Lung (tissue), 12 donors: ENCODE data around the gene ARHGEF4. TPM values are rescaled to one million over a fixed set of nuclear protein-coding genes. Genes with fewer than 3 reads are reported as not detected.

Experiments used
- ATAC-seq: fragments of 200-7000 bp; cut with Tn5 transposase; one replicate; pipeline ENCODE4 v1.9.1; 2020; ENCODE audit warnings: moderate number of reproducible peaks; ENCODE audit not compliant: insufficient read depth, low FRiP score
- DNase-seq, 3 donors: peaks; one replicate each; pipeline ENCODE4 v3.0.0-alpha.2; 2013 to 2017
- H3K27ac ChIP-seq, 2 donors: one replicate each; pipeline ENCODE4 v1.5.1; 2013; ENCODE audit warnings: mild to moderate bottlenecking in 2 of 2, moderate library complexity in 2 of 2, control low read depth in 1 of 2, inconsistent platforms in 1 of 2, low read depth in 1 of 2, low read length in 1 of 2
- H3K27me3 ChIP-seq, 3 donors: one replicate each; pipeline ENCODE4 v1.5.1; 2013; ENCODE audit warnings: low read length in 2 of 3; ENCODE audit not compliant: control insufficient read depth in 3 of 3, insufficient read depth in 3 of 3
- H3K36me3 ChIP-seq, 4 donors: one replicate each; pipeline ENCODE4 v1.5.1; 2013; ENCODE audit warnings: low read length in 4 of 4, mild to moderate bottlenecking in 1 of 4, moderate library complexity in 1 of 4; ENCODE audit not compliant: control insufficient read depth in 4 of 4, insufficient read depth in 4 of 4
- H3K4me1 ChIP-seq, 5 donors: one replicate each; pipeline ENCODE4 v1.5.1; 2013; ENCODE audit warnings: low read length in 5 of 5, mild to moderate bottlenecking in 2 of 5, moderate library complexity in 1 of 5; ENCODE audit not compliant: control insufficient read depth in 5 of 5, insufficient read depth in 5 of 5
- H3K4me3 ChIP-seq: one replicate; pipeline ENCODE4 v1.5.1; 2013; ENCODE audit warnings: mild to moderate bottlenecking, control low read depth, moderate library complexity
- H3K9ac ChIP-seq, 2 donors: one replicate each; pipeline ENCODE4 v1.5.1; 2013; ENCODE audit warnings: low read length in 2 of 2, control low read depth in 1 of 2; ENCODE audit not compliant: insufficient read depth in 1 of 2
- H3K9me3 ChIP-seq, 4 donors: one replicate each; pipeline ENCODE4 v1.5.1; 2013; ENCODE audit warnings: low read length in 3 of 4, mild to moderate bottlenecking in 1 of 4, moderate library complexity in 1 of 4; ENCODE audit not compliant: control insufficient read depth in 4 of 4, insufficient read depth in 3 of 4
- WGBS, 2 donors: extraction: QIAGEN DNeasy Blood & Tissue Kit; methylation state at CpG; one replicate each; pipeline ENCODE4 v1.1.7; 2013; 5-methylcytosine and 5-hydroxymethylcytosine counted together
- polyA plus RNA-seq, 2 donors: library from polyadenylated mRNA; stranded (reverse); fragments of 200-250 nt; gene quantifications; one replicate each; pipeline ENCODE4 v1.2.1, GENCODE V29; 2013
- total RNA-seq, 2 donors: library from RNA; depleted of rRNA in 1 of 2; stranded (reverse); fragments of >200 nt in 1 of 2; gene quantifications; one replicate each; pipeline ENCODE4 v1.2.1, GENCODE V29; 2014 to 2021
- TF ChIP-seq, protein P1 (sequence below): IDR thresholded peaks from 2 replicates; pipeline ENCODE4 v1.5.1; 2012; ENCODE audit warnings: mild to moderate bottlenecking; ENCODE audit errors: control extremely low read depth, extremely low read depth
- donor health status: control.
- donor health status: control.
- donor health status: Bipolar disorder and iron deficiency.
- donor health status: healthy.
- donor health status: DM: yes; HTN: yes; CAD: no.

The ARHGEF4 gene
- total and polyA plus RNA-seq, 4 donors, result 1.8 to 15.9 (median 6.9) TPM

DNA sequence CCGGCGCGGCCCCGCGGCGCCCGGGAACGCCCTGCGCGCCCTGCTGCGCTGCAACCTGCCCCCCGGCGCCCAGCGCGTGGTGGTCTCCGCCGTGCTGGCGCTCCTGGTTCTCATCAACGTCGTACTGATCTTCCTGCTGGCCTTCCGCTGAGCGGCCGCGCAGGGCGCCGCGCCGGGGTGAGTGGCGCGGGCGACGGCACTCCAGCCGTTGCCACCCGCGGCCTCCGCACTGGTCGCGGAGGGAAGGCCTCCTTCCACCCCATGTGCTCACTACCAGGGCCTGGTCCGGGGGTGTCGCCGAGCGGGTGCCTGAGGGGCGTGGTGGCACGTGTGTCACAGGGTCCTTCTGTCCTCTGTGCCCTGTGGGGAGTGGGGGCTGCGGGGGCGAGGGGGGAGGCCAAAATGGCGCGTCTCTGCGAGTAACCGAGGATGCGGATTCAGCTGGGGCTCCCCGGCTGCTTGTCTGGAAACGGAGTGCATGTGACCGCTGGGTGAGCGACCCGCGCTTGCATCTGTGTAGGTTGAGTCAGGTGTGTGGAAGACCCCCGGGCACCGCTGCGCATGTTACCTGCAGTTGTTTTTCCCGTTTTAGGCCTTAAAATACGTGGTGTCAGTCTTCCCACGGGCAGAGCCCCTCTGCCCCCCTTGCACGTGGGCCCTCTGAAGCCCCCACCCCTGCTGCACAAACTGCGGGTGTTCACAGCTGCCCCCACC, 198.6 kb downstream of the ARHGEF4 start:
- H3K9me3 ChIP-seq, result peaks cover 0 to 3% (median 0%) of the 10 kb centered on the region in 4 donors
- WGBS, 2 donors, result 7 to 12% methylated on average over 57 to 65 of the region's 65 CpGs
- no peak overlapping the region for H3K4me3 ChIP-seq
- H3K27me3 ChIP-seq, result peaks cover 8 to 51% (median 27%) of the 10 kb centered on the region in 3 donors
- H3K9ac ChIP-seq, result no peak overlapping the region
- TF ChIP-seq, protein P1, sequence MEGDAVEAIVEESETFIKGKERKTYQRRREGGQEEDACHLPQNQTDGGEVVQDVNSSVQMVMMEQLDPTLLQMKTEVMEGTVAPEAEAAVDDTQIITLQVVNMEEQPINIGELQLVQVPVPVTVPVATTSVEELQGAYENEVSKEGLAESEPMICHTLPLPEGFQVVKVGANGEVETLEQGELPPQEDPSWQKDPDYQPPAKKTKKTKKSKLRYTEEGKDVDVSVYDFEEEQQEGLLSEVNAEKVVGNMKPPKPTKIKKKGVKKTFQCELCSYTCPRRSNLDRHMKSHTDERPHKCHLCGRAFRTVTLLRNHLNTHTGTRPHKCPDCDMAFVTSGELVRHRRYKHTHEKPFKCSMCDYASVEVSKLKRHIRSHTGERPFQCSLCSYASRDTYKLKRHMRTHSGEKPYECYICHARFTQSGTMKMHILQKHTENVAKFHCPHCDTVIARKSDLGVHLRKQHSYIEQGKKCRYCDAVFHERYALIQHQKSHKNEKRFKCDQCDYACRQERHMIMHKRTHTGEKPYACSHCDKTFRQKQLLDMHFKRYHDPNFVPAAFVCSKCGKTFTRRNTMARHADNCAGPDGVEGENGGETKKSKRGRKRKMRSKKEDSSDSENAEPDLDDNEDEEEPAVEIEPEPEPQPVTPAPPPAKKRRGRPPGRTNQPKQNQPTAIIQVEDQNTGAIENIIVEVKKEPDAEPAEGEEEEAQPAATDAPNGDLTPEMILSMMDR, result no peak
- no peak for DNase-seq
- no peaks in the 10 kb centered on the region for H3K36me3 ChIP-seq
- no peak overlapping the region for H3K27ac ChIP-seq
- H3K4me1 ChIP-seq, result peaks cover 0 to 12% (median under 1%) of the 10 kb centered on the region in 5 donors
- no peak for ATAC-seq

DNA sequence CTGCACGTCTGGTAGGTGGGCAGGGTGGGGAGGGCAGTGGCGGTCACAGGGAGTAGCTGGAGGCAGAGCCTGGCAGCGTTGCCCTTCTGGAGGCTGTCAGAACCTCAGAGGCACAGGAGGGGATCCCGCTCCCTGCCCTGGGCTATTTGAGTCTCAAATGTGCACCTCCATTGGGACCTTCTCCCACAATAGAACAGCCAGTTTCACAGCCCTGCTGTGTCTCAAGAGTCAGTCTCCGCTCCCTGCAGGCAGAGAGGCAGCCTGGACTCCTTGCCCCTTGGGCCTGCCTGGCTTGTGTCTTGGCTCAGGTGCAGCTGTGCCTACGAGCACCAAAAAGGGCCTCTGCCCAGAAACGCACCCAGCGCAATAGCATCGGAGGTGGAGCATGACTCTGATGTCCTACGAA, 199.1 kb downstream of the ARHGEF4 start:
- 68 to 83% methylated on average over 9 to 10 of the region's 10 CpGs for WGBS, 2 donors
- no peak for DNase-seq
- H3K4me3 ChIP-seq, result no peak overlapping the region
- TF ChIP-seq, protein P1, result no peak
- no peaks in the 10 kb centered on the region for H3K36me3 ChIP-seq
- no peak overlapping the region for H3K9ac ChIP-seq
- H3K27ac ChIP-seq, result no peak overlapping the region
- H3K27me3 ChIP-seq, result peaks cover 8 to 56% (median 30%) of the 10 kb centered on the region in 3 donors
- no peak for ATAC-seq
- H3K4me1 ChIP-seq, result peaks cover 0 to 15% (median 2%) of the 10 kb centered on the region in 5 donors
- peaks cover 0 to 3% (median 0%) of the 10 kb centered on the region in 4 donors for H3K9me3 ChIP-seq

DNA sequence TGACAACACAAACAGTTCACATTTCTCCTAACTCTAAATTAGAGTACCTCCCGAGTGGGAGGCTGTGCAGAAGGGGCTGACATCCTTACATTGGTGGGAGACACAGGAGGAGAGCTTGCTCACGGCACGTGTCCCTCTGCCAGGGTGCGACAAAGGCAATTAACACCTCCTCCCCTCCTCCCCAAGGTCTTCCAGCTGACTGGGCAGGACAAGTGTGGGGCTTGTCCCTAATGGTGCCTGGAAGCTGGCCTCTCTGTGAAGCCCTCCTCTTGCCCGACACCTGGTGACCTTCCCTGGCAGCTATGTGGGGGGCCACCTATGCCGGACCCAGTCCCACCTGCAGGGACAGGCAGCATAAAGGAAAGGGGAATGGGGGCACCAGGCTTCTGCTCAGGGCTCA, 199.6 kb downstream of the ARHGEF4 start:
- H3K36me3 ChIP-seq, result no peaks in the 10 kb centered on the region
- TF ChIP-seq, protein P1, result no peak
- H3K4me1 ChIP-seq, result peaks cover 0 to 15% (median 4%) of the 10 kb centered on the region in 5 donors
- H3K27me3 ChIP-seq, result peaks cover 8 to 59% (median 31%) of the 10 kb centered on the region in 3 donors
- ATAC-seq, result no peak
- DNase-seq, result no peak
- no peak overlapping the region for H3K27ac ChIP-seq
- no peak overlapping the region for H3K9ac ChIP-seq
- WGBS, 2 donors, result 55 to 73% methylated on average over 6 of the region's 6 CpGs
- H3K4me3 ChIP-seq, result no peak overlapping the region
- peaks cover 0 to 3% (median 0%) of the 10 kb centered on the region in 4 donors for H3K9me3 ChIP-seq
